Inferior parietal cortex (tissue), 1 donor: Measurements from ENCODE around the gene SMKR1.
"Not testable (repeated sequence)": the region's sequence is repeated elsewhere in the genome, so short reads cannot be mapped to it uniquely, and the experiment has no call there.

Experiments
- DNase-seq: peaks from one replicate; pipeline ENCODE4 v3.0.0-alpha.2; 2016; ENCODE audit errors: extremely low spot score

Gene SMKR1

DNA sequence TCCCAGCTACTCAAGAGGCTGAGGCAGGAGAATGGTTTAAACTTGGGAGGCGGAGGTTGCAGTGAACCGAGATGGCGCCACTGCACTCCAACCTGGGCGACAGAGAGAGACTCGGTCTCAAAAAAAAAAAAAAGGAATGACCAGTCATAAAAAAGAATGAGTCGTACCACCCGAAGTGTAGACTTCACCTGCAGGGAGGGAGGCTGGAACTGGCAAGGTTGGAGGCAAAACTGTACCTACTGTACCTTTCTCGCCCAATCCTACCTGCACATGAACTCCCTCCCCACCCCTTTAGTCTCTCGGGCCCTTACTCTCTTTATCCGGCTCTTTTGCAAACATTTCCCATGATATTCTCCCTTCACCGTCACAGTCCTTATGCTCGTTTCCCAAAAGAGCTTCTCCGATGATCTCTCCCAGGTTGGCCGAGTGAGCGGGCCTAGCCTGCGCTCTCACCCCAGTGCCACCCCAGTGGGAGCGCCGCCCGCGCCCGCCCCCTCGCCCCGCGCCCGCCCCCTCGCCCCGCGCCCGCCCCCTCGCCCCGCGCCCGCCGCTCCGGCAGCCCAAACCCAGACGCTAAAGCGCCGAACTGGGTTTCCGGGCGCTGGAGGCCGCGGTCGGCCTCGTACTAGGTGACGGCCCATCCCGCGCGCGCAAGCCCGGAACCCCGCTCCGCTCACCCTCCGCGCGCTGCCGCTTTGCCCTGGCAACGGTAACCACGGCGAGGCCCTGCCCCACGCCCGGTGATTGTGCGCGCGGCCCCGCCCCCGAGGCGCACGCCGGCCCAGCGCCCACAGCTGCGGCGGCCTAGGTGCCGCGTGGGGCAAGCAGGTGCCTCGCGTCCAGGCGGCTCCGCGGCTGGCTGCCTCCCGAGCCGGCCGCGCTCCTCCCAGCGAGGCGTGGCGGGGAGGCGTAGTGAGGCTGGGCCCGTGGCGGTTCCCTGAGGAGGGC is at the start of gene SMKR1:
Gene SMKR1 (plus strand): TSS at position 772 of the 948 bp plus-strand sequence. CDS start 294 bp downstream, outside the sequence.
- peak; percentile 46 for DNase-seq

DNA sequence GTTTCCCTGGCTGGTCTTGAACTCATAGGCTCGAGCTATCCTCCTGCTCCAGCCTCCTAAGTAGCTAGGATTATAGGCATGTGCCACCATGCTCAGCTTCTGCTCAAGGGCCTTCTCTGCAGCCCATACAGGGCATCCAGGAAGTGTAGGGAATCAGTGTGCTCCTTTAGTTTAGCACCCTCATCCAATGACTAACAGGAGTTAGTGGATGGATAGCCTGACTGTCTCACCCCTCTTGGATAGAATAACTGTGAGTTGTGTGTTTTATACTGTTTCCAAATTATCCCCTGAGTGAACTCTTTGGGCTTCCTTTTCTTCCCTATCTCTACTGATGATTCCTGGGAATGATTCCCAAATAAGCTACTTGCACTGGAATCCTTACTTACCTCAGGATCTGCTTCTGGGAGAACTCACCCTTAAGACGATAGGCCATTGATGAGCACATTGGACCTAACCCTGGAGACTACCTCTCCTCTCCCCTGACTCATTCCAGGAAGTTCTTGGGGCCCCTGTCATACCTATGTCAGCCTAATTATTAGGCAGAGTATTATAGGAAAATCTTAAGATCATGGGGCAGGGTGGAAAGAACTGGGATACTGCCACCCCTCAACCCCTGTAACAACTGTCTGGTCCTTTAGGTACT is 49.6 kb upstream of the SMKR1 start:
- no peak for DNase-seq

DNA sequence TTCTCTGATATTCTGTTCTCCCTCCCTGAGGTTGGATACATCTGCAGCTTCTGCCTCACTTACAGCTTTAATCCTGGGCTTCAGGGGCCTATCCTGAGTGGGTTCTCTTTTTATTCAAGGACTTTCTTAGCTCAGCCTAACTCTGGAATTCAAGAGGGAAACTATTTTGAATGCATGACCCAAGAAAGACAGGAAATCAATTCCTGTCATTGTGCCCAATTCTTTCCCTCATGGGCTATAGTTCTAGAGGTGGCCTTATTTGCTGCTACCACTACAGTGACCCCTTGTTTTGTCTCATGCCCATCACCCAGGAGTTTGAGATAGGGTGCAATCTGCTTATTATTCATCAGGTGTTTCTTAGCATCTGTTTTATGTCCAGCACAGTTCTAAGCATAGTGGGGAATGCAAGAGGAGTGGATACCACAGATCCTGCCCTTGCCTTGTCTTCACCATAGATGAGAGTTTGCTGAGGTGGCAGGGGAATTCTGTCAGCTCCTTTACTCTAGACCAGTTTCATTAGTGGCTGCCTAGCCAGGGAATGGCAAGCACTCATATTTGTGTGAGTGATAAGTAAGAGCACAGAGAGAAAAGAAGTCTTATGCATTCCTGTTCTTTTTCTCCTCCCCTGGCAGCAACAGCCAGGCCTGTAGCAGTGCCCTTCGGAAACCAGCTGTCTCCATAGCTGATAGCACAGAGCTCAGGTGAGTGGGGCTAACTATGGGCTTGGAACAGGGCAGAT is 48.7 kb upstream of the SMKR1 start:
- DNase-seq, result no peak

DNA sequence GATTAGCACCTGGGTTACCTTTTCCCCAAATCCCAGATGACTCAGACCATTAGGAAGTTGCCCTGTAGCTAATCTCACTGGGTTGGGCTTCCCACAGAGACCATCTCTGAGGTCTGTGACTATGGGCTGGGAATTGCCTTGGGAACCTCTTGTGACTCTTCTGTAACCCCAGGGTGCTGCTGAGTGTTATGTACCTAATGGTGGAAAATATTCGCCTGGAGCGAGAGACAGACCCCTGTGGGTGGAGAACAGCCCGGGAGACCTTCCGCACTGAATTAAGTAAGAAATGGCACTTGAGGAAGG is 48.1 kb upstream of the SMKR1 start:
- no peak for DNase-seq

DNA sequence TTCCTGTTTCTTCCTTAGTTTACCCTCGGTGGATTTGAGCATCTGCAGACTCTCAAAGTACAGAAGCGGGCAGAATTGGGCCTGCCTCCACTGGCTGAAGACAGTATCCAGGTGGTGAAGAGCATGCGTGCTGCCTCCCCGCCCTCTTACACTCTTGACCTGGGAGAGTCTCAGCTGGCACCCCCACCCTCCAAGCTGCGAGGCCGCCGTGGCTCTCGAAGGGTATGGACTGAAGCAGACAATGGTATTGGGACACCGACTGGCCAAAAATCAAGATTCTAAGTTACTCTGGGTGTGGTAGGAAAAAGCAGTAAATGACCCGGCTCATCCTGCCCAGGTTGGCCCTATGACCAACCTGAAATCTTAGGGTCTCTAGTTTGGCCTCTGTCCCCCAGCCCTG is 45.9 kb upstream of the SMKR1 start:
- no peak for DNase-seq

DNA sequence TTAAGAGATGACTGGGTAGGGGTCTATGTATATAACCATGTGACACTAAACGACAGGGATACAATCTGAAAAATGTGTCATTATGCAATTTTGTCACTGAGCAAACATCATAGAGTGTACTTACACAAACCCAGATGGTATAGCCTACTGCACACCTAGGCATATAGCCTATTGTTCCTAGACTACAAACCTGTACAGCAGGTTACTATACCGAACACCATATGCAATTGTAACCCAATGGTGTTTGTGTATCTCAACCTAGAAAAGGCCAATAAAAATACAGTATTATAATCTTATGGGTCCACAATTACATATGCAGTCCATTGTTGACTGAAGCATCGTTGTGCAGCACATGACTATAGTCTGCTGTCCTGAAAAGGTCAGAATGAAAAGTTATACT is 45.2 kb upstream of the SMKR1 start:
- DNase-seq, result no peak

DNA sequence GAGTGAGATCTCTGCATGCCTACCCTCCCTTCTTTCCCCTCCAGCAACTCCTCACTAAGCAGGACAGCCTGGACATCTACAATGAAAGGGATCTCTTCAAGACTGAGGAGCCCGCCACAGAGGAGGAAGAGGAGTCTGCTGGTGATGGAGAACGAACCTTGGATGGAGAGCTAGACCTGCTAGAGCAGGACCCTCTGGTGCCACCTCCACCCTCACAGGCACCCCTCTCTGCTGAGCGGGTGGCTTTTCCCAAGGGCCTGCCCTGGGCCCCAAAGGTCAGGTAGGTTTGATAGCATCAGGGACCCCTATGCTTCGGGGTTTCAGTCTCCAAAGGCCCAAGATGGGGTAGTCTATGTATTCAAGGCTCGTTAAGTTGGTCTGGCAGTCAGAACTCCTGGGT is 44.2 kb upstream of the SMKR1 start:
- no peak for DNase-seq

DNA sequence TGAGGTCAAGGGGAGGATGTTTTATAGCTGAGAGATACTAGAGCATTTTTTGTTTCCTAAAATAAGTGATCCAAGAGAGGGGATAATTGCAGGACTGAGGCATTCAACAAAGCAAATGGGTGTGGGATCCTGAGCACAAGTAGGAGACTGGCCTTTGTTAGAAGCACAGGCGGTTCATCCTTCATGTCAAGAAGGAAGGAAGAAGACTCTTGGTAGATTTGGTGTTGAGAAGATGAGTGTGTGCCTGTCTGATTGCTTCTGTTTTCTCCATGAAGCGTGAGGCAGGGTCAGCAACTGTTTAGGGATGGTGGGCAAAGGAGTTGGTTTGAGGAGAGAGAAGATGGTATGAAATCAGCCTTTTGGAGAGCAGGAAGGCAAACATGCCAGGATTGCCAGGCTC is 40.5 kb upstream of the SMKR1 start:
- no peak for DNase-seq

DNA sequence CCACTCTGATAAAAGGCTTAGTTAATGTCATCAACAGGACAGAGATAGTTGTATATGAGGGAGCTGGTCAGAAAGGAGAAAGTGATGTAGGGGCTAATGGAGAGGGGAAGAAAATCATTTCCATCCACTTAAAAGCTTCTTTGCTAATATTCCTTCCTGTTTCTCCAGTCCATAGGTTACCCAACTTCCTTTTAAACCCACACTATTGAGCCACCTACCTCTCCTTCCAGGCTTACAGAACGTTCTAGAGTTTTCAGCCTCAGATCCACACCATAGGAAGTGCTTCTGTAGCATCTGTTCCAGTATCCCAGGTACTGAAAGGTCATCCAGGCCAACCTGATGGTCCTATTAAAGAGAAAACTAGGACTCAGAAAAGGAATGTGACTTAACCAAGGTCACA is 39.9 kb upstream of the SMKR1 start:
- DNase-seq, result no peak

DNA sequence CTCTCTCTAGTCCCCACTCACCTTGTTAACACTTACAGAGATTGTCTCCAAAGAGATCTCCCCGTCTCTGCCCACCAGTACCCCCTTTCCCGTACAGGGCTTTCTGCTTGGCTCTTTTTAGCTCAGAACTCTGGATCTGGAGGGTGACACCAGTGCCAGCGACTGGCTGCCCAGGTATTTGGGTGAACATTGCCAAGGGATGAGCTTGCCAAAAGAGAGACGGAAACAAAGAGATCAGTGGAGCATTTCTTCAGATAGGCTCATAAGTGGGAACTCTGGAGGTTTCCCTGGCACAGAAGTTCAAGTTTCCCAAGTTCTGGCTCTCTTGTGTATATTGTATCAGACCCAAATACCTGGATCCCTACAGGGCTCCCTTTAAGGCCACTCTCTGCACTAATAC is 38.1 kb upstream of the SMKR1 start:
- no peak for DNase-seq

DNA sequence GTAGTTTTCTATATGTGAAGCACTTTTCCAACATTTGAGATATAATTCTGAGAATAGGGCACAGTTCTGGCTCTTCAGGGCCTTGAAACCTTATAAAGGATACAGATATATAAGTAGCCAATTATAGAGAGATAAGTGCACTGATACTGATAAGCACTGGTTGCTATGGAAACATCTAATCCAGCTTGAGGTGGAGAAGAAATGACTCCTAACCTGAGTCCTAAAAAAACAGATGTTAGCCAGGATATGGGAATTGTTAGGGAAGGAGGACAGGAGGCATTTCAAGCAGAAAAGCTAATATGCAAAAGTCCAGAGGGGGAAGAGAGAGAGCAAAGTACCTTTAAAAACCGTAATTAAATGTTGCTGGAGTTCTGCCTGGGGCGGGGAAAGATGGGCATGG is 37.3 kb upstream of the SMKR1 start:
- no peak for DNase-seq

DNA sequence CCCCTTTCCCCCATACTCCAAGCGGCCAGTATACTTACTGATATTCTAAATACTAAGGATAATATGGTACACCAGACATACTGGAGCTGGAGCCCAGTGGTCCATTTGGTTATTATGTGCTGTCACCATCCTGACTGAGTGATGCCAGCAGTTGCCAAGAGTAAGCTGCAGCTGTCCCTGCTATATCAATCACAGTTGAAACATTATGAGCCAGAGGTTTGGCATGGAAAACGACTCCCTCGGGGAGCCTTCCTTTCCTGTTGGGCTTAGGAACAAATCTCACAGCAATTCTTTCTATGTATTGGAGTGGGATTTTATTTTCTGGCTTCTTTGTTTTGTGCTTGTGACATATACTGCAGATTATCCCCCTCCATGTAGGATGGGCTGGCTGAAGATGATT is 35.5 kb upstream of the SMKR1 start:
- no peak for DNase-seq

DNA sequence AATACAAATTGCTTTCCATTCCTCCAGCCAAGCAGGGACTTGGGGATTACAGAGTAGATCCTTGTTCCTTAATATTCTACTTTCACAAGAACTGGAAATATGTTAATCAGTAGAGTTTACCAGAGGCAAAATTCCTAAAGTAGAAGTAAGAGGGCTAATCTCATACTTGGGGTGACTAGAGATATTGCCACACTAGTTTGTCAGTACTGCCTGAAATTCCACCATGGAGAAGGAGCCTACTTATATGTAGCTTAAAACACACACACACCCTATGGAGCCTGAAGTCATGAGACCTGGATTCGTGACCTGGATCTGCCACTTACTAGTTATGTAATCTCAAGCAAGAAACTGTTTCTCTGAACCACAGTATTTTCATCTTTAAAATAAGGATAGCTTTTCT is 34.2 kb upstream of the SMKR1 start:
- DNase-seq, result no peak

DNA sequence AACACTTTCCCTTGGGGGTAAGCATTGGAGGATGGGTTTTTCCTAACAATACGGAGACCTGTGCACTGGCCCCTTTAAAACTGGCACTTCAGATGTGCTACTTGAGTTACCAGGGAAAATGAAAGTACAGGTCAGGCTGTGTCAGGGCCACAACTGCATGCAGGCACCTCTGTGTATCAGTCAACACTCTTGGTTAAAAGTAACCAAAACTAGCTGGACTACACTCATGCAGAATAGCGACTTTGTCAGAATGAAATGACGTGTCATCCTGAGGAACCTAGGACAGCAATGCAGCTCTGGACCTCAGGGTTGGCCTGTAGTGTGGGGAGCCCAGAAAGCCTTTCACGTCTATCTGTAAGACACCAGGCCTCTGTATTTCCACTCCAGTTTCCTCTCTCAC is 33.8 kb upstream of the SMKR1 start:
- no peak for DNase-seq

DNA sequence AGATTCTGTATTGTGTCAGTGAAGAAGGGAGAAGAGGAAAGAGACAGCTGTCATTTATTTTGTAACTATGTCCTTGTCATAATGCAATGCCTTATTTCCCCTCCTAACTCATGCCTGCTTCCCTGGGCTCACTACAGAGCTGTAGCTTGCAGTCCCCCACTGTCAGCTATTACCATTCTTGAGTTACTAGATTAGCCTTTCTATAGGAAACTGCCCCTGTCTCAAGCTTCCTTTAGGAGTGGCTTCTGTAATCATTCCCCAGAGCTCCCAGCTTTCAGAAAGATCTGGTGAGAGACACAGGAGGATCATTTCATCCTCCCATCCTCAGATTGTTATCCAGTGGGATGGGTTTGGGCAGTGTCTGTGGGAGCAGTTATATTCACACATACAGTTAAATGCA is 32.4 kb upstream of the SMKR1 start:
- no peak for DNase-seq

DNA sequence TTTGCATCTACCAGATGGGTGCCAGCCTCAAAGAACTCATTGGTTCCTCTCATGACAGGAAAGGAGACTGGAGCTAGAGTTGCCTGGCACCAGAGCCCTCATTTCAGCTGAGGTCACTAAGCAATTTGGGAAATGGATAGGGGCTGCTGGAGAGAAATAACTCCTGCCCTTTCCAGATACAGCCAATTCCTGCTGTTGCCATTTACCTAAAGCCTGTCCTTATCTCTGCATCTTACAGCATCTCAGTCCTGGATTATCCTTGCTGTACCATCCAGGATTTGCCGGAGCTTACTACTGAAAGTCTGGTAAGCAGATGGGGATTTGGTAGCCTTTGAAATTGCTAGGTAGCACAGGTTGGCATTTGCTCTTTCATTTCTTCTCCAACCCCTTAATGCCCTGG is 31.9 kb upstream of the SMKR1 start:
- no peak for DNase-seq

DNA sequence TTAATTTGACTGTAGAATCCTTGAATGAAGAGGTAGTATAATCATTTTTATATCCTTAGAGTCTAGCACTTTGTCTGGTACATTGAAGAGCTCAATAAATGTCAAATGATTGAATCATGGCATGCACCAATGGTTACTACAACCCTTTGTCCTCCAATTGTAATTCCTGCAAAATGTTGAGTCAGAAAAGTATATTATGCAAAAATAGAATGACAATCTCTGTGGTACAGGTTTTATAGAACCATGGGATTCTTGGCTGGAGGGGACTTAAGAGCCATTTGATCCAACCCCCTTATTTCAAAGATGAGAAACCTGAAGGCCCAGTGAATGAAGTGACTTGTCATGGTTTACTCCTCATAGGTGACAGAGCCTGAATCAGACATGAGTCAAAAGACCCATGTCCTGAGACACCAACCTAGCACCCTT is 30.9 kb upstream of the SMKR1 start:
- DNase-seq, result no peak

DNA sequence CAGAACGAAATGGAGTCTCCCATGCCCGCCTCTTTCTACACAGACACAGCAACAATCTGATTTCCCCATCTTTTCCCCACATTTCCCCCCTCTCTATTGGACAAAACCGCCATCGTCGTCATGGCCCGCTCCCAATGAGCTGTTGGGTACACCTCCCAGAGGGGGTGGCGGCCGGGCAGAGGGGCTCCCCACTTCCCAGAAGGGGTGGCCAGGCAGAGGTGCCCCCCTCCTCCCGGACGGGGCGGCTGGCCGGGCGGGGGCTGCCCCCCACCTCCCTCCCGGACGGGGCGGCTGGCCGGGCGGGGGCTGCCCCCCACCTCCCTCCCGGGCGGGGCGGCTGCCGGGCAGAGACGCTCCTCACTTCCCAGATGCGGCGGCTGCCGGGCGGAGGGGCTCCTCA is 26.4 kb upstream of the SMKR1 start:
- DNase-seq, result not testable (repeated sequence)

DNA sequence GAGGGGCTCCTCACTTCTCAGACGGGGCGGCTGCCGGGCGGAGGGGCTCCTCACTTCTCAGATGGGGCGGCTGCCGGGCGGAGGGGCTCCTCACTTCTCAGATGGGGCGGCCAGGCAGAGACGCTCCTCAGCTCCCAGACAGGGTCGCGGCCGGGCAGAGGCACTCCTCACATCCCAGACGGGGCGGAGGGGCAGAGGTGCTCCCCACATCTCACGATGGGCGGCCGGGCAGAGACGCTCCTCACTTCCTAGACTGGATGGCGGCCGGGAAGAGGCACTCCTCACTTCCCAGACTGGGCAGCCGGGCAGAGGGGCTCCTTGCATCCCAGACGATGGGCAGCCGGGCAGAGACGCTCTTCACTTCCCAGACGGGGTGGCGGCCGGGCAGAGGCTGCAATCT is 25.9 kb upstream of the SMKR1 start:
- not testable (repeated sequence) for DNase-seq

DNA sequence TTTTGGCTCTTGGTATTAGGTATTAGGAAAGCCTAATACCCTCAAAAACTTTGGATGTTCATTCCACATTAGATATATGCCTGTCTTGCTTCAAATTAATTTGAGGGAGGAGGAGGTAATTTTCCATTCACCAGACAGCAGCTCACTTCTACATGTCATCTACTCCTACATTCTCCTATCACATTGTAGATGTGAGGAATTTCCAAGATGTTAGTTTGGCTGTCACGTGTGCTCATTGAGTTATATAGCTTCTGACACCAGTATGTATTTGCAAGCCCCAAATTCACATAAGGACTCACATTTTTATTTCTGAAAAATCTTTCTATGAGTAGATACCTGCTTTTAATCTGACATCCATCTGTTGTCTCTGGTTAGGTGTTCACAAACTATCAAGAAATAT is 22.5 kb upstream of the SMKR1 start:
- no peak for DNase-seq

DNA sequence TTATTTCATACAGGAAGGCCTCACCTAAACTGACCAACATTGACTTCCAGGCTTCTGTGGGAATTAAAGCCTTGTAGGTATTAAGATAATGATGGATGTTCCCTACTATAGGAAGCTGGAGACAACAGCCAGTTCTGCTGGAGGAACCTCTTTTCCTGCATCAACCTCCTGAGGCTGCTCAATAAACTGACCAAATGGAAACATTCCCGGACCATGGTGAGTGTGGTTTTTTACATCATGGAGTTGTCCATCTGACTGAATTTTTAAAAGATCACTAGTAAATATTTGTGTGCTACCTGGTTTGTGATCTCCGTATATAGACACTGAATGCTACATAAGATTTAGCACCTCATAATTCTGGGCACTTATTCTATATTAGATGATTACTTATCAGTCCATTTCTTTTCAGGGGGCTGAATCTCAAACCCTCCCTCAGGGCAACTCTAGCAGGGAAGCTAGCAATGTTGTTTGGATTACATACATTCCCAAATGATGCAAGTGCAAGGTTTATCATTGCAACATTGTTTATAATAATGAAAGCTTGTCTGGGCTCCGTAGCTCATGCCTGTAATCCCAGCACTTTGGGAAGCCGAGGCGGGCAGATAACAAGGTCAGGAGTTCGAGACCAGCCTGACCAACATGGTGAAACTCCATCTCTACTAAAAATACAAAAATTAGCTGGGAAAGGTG is 21.5 kb upstream of the SMKR1 start:
- no peak for DNase-seq

DNA sequence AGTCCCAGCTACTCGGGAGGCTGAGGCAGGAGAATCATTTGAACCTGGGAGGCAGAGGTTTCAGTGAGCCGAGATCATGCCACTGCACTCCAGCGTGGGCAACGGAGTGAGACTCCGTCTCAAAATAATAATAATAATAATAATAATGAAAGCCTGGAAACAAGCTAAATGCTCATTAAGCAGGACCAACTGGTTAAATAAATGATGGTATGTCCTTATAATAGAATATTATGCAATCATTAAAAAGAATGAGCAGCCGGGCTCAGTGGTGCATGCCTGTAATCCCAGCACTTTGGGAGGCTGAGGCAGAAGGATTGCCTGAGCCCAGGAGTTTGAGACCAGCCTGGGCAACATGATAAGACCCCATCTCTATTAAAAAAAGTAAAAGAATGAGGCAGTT is 21.0 kb upstream of the SMKR1 start:
- not testable (repeated sequence) for DNase-seq
